Occipital lobe (tissue), 2 donors: ENCODE data around the gene CYP1A2. TPM values are rescaled to one million over a fixed set of nuclear protein-coding genes. Genes with fewer than 3 reads are reported as not detected.
"Not testable (repeated sequence)": the region's sequence is repeated elsewhere in the genome, so short reads cannot be mapped to it uniquely, and the experiment has no call there.

Experiments used
- DNase-seq: peaks from one replicate; lab custom pipeline; 2025; lab: John Stamatoyannopoulos, UW
- total RNA-seq: library from RNA; depleted of rRNA; stranded (reverse); fragments of >200 nt; gene quantifications from one replicate; pipeline ENCODE4 v1.2.3, GENCODE V29; 2014

Gene CYP1A2
- total RNA-seq, 1 donor from 2014 or later: not detected

DNA sequence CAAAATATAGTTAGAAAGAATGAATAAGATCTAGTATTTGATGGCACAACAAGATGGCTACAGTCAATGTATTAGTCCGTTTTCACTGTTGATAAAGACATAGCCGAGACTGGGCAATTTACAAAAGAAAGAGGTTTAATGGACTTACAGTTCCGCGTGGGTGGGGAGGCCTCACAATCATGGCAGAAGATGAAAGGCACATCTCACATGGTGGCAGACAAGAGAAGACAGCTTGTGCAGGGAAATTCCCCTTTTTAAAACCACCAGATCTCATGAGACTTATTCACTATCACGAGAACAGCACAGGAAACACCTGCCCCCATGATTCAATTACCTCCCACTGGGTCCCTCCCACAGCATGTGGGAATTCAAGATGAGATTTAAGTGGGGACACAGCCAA, 10.4 kb upstream of the CYP1A2 start:
- not testable (repeated sequence) for DNase-seq

DNA sequence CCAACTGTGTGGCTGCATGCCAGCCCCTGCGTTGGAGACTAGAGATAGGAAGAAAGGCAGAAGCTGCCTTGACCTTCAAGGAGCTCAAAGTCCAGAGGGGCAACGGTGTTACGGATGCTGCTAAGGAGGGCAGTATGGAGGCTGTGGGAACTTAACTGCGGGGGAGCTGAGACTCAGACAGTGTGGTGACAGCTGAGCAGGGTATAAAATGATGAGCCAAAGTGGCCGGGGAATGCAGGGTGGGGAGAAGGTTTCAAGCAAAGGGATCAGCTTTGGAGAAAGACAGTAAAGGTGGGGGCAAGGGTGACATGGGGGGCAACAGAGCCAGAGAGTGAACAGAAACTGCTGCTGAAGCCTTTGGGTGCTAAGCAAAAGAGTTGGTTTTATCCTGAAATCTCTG, 6.2 kb upstream of the CYP1A2 start:
- no peak for DNase-seq

DNA sequence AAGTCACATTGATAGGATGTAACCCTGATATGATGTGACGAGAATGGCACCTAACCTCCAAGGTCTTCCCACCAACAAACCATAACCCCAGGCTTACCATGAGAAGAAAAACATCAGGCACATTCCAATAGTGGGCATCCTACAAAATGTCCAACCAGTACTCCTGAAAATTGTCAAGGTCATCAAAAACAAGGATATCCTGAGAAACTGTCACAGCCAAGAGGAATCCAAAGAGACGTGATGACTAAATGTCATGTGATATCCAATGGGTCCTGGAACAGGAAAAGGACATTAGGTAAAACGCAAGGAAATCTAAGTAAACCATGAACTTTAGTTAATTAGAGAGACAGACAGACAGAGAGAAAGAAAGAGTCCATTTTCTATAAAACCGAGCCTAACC, 2.3 kb upstream of the CYP1A2 start:
- DNase-seq: no peak

DNA sequence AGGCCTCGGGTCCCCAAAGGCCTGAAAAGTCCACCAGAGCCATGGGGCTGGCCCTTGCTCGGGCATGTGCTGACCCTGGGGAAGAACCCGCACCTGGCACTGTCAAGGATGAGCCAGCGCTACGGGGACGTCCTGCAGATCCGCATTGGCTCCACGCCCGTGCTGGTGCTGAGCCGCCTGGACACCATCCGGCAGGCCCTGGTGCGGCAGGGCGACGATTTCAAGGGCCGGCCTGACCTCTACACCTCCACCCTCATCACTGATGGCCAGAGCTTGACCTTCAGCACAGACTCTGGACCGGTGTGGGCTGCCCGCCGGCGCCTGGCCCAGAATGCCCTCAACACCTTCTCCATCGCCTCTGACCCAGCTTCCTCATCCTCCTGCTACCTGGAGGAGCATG, 1.2 kb downstream of the CYP1A2 start:
- DNase-seq: no peak

DNA sequence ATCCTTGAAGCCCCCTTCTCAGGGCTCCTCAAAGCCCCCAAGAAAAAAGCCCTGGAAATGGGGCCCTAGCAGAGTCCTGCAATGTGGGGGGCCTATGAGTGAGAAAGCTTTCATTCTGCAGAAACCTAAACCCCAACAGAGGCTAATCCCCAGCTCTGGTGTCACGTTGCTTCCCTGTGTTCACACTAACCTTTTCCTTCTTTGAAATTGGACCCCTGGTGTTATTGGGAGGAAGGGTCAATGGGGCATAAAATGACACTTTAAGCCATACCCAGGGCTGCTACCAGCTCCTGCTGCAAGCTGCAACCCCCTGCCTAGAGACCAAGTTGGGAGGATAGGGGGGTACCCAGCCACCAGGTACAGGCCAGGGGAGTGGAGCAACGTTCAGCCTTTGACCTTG, 2.1 kb downstream of the CYP1A2 start:
- DNase-seq: no peak

DNA sequence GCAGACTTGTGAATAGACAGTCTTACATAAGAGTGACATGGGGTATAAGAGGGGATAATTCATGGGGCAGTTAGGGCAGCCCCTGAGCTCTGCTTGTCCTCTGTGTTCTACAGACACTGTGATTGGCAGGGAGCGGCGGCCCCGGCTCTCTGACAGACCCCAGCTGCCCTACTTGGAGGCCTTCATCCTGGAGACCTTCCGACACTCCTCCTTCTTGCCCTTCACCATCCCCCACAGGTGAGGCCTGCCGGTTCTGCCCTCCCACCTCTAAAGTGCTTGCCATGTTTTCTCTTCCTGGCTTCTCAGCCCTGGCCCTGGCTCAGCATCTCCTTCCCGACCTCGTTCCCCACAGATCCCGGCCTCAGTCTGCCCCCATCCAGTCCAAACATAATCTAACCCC, 3.4 kb downstream of the CYP1A2 start:
- DNase-seq: no peak

DNA sequence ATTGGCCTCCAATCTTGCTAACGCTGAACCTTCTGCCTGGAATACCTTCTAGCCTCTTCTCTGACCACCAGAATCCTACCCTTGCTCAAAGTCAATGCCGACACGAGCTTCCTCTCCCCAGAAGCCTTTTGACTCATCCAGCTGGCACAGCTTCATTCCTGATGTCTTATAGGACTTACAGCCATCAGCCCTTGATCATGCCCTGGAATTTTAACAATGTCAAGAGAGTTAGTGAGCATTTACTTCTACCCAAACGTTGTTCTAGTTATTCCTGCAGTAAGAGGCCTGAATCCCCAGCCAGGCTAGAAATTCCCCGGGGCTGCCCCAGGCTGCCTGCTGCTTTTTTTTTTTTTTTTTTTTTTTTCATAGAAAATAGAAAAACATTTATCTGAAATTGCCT, 3.9 kb downstream of the CYP1A2 start:
- no peak for DNase-seq

DNA sequence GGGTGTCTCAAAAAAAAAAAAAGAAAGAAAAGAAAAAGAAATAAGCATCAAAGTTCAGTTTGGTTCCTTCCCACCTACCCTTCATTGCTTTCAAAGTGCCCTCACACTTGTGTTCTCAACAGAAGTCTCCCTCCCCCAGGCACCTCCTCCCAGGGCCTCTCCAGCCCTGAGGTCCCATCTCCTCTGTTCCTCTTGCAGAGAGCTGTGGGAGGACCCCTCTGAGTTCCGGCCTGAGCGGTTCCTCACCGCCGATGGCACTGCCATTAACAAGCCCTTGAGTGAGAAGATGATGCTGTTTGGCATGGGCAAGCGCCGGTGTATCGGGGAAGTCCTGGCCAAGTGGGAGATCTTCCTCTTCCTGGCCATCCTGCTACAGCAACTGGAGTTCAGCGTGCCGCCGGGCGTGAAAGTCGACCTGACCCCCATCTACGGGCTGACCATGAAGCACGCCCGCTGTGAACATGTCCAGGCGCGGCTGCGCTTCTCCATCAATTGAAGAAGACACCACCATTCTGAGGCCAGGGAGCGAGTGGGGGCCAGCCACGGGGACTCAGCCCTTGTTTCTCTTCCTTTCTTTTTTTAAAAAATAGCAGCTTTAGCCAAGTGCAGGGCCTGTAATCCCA, 6.1 kb downstream of the CYP1A2 start:
- no peak for DNase-seq

DNA sequence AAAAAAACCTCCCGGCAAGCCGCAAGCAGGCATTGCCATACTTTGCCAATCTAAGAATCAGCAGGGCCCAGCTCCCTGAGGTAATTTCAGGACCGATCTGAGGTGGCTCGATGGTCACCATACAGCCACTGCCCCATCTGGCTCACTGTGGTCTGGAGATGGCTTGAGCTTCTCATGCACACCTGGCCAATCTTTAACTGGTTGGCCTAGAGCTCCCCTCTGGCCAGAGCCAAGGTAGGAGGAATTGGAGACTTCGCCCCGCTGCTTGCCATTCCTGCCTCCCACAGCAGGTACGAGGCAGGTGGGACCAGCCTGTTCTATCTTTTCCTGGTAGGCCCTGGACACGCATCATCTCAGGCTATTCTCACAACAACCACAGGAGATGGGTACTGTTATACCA, 10.1 kb downstream of the CYP1A2 start:
- DNase-seq: no peak

DNA sequence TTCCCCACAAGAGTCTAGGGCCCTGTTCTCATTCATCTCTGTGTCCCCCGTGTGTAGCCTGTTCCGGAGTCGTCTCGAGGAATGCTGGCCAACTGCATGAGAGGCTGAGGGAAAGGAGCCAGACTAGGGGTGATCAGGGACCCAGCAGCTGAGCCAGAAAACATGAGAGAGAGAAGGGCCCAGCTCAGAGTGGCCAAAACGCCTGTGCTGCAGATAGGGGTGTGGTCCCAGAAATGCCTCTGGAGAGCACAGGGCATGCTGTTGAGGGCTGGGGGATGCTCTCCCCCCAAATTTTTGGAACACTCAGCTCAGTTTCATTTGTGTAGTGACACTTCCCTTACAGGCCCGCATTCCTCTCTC, 14.1 kb downstream of the CYP1A2 start:
- no peak for DNase-seq

DNA sequence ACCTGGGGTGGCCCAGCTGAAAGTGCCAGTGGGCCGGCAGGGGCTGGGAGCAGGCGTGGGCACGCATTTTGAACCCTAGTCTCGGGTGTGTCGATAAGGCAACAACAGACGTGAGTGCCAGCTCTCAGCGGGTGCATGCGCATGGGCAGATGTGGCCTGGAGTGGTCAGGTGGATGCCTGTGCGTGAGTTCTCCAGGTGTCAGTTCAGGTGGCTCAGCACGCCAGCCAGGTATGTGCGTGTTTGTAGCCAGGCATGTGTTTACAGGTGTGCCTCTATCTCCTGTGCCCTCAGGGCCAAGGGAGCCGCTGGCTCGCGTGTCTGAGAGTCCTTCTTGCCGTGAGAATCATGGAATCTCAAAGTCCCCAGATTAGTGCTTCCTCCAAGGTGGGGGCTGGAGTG, 14.8 kb downstream of the CYP1A2 start:
- no peak for DNase-seq

DNA sequence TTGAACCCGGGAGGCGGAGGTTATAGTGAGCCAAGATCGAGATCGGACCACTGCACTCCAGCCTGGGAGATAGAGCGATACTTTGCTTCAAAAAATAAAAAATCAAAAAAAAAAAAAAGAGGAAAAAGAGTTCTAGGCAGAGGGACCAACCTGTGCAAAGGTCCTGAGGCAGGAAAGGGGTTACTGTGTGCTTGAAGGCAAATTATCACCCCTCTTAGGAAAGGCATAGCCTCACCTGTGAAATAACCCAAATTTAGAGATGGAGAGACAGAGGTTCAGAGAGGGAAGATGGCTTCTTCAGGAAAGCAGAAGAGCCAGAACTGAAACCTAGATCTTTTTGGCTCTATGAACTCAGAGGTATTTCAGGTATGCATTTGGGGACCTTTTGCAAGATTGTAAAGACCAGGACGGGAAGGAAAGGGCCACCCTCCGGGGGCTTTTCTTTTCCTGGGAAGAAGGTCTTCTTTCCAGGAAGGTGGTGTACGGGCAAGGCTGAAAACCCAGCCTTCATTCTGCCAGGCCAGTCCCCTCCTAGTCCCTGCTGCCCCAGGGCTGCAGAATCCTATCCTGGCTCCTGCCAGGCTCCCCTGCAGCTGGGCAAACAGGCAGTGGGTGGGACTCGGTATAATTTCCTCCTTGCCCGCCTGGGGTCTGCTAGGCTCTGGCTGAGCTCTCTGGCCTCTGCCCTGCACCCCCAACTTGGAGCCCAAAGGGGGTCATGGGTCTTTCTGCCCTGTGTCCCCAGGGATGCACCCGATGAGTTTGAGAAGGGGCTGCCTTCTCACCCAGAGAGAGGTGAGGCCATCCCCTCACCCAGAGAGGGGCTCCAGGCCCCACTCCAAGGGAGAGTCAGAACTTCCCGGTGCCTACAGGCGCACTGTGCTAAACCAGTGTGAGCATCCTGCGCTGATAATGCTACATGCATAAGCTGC, 18.8 kb downstream of the CYP1A2 start:
- no peak for DNase-seq

DNA sequence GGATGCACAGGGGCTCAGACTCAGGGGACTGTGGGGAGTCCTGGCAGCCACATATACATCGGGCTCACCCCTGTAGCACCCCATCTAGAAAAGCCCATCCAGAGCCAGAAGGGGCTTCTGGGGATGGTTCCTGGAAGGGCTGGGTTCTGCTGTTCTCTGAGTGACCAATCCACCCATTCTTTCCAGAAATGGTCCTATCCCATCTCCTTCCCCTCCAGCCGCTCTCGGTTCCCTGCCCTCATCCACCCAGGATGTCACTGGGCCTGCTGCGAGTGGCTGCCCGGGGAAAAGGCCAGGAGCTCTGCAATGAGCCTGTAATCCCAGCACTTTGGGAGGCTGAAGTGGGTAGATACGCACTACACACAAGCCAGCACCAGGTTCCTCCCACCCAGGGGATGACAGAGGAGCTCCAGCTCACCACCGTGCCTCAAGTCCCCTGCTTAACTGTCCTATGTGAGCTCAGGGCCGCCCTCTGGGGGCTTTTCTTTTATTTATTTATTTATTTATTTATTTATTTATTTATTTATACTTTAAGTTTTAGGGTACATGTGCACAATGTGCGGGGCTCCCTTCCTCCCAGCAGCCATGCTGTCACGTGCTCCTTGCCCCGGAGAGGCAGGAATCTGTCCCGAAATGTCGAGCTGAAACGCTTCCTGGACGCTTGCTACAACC, 19.6 kb downstream of the CYP1A2 start:
- DNase-seq: no peak

DNA sequence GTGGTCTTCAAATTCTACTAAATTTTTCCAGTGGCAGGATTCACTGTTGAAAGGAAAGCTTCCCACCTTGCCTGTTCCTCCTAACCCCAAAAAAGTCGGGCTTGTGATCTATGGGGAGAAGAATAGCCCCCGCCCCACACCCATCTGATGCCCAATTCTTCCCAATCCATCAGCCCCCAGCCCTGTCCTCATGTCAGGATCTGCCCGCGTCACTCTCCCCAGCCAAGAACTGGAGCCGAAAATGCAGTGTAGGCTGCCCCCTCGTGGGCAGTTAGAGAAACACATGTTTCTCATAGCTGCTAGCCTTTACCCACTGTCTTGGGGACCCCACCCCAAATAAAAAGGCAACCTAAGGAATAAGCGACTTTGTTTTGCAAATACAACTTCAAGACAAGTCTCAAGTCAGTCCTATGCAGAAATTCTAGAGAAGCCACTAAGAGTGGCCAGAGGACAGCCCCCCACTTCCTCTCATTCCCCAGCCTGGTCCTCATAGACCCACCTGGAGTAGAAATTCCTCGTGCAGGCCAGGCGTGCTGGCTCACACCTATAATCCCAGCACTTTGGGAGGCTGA, 20.2 kb downstream of the CYP1A2 start:
- DNase-seq: peak; percentile 34

DNA sequence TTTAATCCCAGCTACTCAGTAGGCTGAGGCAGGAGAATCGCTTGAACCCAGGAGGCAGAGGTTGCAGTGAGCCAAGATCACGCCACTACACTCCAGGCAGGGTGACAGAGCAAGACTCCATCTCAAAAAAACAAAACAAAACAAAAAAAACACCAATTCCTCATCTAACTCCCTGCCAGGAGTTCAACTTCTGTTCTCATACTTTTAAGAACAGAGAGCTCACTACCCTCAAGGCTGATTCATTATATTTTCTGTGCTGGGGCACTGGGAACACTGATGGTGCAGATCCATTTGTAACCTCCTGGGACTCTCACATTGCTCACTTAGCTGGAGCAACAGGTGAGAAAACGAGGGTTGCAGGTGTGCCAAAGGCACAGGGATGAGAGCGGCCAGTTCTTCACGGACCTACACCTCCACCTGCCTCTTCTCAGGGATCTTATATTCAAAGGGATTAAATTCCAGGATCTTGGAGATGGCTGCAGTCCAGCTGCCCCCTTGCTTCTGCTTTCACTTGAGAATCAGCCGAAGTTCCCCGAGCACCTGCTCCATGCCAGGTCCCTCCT, 20.9 kb downstream of the CYP1A2 start:
- DNase-seq: no peak

DNA sequence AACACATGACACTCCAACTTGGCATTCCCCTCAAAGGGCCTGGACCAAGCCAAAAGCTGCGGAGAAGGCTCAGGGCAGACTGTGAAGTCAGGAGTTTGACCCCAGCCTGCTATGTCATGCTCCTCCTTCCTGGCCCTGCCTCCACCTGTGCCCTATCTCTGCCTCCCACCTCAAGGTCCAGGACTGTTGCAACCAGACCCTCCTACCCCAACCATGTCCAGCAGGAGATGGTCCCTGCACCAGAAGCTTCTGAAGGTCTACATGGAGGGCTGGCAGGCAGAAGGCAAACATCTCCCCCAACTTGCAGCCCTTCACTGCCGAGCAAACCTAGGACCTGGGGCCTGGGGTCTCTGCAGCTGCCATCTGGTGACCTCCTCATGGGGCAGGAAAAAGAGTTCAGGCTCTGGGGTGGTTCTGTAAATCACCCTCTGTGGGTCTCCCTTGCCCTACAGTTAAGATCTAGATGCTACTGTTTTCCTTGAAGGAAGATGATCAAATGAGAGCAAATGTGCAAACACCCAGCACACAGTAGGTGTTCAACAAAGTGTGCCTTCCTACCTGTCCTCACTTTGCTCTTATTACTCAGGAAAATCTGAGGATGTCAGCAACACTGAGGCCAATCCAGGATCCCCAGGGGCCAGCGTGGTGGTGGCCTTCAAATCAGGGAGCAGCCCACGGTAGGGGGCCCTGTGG, 21.7 kb downstream of the CYP1A2 start:
- no peak for DNase-seq

DNA sequence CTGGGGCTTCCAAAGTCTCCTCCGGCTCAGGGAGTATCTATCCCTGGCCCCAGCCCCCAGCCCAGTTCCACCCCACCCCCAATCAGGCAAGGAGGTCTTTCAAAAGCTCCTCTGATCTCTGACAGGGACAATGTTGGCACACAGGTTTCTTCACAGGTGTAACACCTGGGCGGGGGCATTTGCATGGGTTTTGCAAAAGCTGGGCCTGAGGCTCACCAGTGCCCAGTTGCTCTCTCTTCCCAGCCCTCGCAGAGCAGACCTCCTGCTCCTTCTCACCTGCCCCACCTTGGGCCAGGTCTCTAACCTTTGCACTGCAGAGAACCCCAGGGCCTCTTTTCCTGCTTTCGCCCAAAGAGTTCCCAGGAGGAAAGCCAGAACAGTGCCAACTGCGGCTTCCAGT, 24.7 kb downstream of the CYP1A2 start:
- no peak for DNase-seq

DNA sequence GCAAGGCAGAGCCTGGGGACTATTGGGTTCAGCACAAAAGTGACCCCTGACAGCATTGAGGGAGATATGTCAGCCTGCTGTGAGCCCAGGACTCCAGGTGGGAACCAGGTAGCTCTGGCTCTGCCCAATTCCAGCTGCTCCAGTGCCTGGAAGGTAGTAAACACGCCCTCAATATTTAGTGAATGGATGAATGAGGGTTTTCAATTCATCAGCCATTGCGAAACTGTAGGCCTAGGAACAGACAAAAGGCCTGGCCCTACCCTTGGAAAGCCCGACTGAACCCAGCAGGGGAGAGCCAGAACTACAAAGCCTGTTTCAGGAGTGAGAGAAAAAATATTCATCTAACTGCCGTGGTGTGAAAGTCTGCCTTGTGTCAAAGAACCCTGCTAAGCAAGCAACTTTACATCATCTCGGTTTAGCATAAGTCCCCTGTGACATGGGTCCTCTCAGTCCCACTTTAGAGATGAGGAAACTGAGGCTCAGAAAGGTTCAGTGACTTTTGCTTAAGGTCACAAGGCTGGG, 25.1 kb downstream of the CYP1A2 start:
- DNase-seq: no peak

DNA sequence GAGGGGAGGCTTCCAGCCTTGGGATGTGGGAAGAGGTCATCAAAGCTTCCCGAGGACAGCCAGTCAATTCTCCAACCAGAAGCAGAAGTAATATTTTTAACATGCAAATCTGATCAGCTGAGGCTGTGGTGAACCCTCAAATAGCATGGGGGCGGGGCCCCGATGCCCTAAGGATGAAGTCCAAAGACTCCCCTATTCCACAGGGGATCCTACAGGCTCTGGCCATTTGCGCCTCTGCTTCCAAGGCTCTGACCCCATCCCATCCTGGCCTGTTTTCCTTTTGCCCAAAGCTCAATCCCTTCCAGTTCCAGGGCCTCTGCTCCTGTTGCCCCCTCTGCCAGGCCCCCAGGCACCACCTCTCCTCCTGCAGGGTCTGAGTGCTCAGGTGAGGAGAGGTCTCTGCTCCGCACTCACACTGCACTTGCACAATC, 26.5 kb downstream of the CYP1A2 start:
- DNase-seq: no peak

DNA sequence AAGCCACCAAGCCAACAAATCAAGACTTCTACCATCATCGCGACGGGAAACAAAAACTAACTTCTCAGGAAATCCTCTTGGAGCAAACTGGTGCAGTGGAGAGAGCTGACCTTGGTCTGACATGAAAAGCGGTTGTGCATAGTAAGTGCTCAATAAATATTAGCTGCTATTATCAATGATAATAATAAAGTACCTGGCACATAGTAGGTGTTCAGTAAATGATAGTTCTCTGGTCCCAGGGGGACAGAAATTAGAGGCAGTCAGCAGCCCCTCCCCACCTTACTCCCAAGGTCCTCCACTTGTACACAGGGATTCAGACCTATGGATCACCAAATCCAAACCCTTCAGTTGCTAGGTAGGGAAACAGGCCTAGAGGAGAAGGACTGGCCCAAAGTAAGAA, 27.2 kb downstream of the CYP1A2 start:
- no peak for DNase-seq
